Measurements from ENCODE around the gene FRMPD2.

DNA sequence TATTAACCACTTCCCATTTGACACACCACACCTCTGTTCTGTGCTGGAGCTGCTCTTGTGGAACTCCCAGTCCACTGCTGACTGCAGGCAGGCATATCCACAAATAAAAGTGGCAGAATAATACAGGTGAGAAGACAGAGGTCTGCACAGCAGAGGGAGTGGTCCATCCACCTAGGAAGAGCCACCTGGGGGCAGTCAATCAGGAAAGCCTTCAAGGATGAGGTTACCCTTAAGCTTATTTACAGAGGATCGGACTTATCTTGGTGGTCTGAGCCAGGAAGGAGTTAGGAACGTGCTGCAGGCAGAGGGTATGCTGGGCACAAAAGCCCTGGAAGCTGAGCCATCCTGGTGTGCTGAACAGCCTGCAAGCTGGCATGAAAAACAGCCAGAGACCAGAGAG is 78.7 kb downstream of the FRMPD2 start:
- no peak for TF ChIP-seq EP300 (conservative IDR thresholded peaks at IDR 0.05; ENCODE audit: poor library complexity, severe bottlenecking)
- TF ChIP-seq, protein P1, sequence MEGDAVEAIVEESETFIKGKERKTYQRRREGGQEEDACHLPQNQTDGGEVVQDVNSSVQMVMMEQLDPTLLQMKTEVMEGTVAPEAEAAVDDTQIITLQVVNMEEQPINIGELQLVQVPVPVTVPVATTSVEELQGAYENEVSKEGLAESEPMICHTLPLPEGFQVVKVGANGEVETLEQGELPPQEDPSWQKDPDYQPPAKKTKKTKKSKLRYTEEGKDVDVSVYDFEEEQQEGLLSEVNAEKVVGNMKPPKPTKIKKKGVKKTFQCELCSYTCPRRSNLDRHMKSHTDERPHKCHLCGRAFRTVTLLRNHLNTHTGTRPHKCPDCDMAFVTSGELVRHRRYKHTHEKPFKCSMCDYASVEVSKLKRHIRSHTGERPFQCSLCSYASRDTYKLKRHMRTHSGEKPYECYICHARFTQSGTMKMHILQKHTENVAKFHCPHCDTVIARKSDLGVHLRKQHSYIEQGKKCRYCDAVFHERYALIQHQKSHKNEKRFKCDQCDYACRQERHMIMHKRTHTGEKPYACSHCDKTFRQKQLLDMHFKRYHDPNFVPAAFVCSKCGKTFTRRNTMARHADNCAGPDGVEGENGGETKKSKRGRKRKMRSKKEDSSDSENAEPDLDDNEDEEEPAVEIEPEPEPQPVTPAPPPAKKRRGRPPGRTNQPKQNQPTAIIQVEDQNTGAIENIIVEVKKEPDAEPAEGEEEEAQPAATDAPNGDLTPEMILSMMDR (IDR thresholded peaks at IDR 0.05; ENCODE audit: poor library complexity, severe bottlenecking), result no peak
- no peak for TF ChIP-seq POLR2AphosphoS5 (IDR thresholded peaks at IDR 0.05)
- no peak for TF ChIP-seq EZH2 (IDR thresholded peaks at IDR 0.05; ENCODE audit: borderline replicate concordance, insufficient read depth, low read length, poor library complexity, severe bottlenecking)
- no peak for TF ChIP-seq TAF1 (IDR thresholded peaks at IDR 0.05; ENCODE audit: low read depth)
- TF ChIP-seq RAD21 (conservative IDR thresholded peaks at IDR 0.05), result no peak
